Measurements from ENCODE around the gene CSNK2B. TPM values are rescaled to one million over a fixed set of nuclear protein-coding genes. Genes with fewer than 3 reads are reported as not detected.

Gene CSNK2B
- total and polyA plus RNA-seq, 9 of the 15 experiments (the other 6 are each of a cell fraction or from before 2014, with no cell fraction given) = 120 to 1,126 (median 529) TPM

GRCh38 chr6:31702819-31703716 lies 37.2 kb downstream of the CSNK2B start, which contains the start of gene ABHD16A (continued):
- TF ChIP-seq ZNF511 (CRISPR knock-in tag; IDR thresholded peaks at IDR 0.05) (peak; percentile 91; the same call in 1 of the 2 replicates), NR3C1 (CRISPR knock-in tag; IDR thresholded peaks at IDR 0.05) (no peak), HDAC3 (IDR thresholded peaks at IDR 0.05; ENCODE audit: borderline replicate concordance, partially characterized antibody) (no peak), SP1 (CRISPR knock-in tag; IDR thresholded peaks at IDR 0.05) (peak; percentile 96), PTTG1 (tag; IDR thresholded peaks at IDR 0.05; ENCODE audit: low read depth) (no peak), EGR1 (conservative IDR thresholded peaks at IDR 0.05) (peak; percentile 39), NBN (IDR thresholded peaks at IDR 0.05; ENCODE audit: low read depth) (peak; percentile 62), ZNF717 (CRISPR knock-in tag; IDR thresholded peaks at IDR 0.05) (no peak; the same call in 1 of the 2 replicates), ZNF140 (CRISPR knock-in tag; IDR thresholded peaks at IDR 0.05) (no peak), KLF13 (tag; IDR thresholded peaks at IDR 0.05; ENCODE audit: borderline replicate concordance, low read depth) (peak; percentile 53; the same call in 1 of the 2 replicates), ZNF699 (CRISPR knock-in tag; IDR thresholded peaks at IDR 0.05; ENCODE audit: insufficient replicate concordance) (no peak), TRIM28 (IDR thresholded peaks at IDR 0.05) (peak; percentile 65; the same call in 1 of the 2 replicates), POU5F1 (IDR thresholded peaks at IDR 0.05; ENCODE audit: borderline replicate concordance, low read depth, low read length, partially characterized antibody) (peak; percentile 99), TCF7 (IDR thresholded peaks at IDR 0.05; ENCODE audit: borderline replicate concordance) (peak; percentile 78), BMI1 (IDR thresholded peaks at IDR 0.05; ENCODE audit: low read length) (no peak), SIRT6 (IDR thresholded peaks at IDR 0.05; ENCODE audit: low read depth, low read length) (peak; percentile 66), MBD2 (IDR thresholded peaks at IDR 0.05; ENCODE audit: borderline replicate concordance, low read depth) (peak; percentile 95), TAF15 (IDR thresholded peaks at IDR 0.05; ENCODE audit: low read depth, low read length) (no peak), PREB (CRISPR knock-in tag; IDR thresholded peaks at IDR 0.05) (peak; percentile 92; the same call in 1 of the 2 replicates), ZNF23 (CRISPR knock-in tag; IDR thresholded peaks at IDR 0.05) (no peak), ZNF253 (CRISPR knock-in tag; conservative IDR thresholded peaks at IDR 0.05) (no peak), CREBBP (IDR thresholded peaks at IDR 0.05; ENCODE audit: low read depth, low read length) (no peak), ZNF12 (CRISPR knock-in tag; IDR thresholded peaks at IDR 0.05) (no peak), GTF2A2 (tag; IDR thresholded peaks at IDR 0.05) (no peak), SMARCB1 (IDR thresholded peaks at IDR 0.05; ENCODE audit: insufficient read length, low read depth) (peak; percentile 80), FOXJ2 (tag; IDR thresholded peaks at IDR 0.05) (peak; percentile 29; the same call in 1 of the 2 replicates), ZNF398 (CRISPR knock-in tag; IDR thresholded peaks at IDR 0.05) (no peak)
